ENCODE results near the gene TYK2. TPM values are rescaled to one million over a fixed set of nuclear protein-coding genes. Genes with fewer than 3 reads are reported as not detected.

Gene TYK2
- total and polyA plus RNA-seq, 4 donors, result 102 to 175 (median 150) TPM

GRCh38 chr19:10419200-10419645, 38.9 kb upstream of the TYK2 start:
- Histone ChIP-seq H3K4me1 (ENCODE audit: control insufficient read depth in 5 of 5, insufficient read depth in 5 of 5, low read length in 5 of 5) (peaks cover 0 to 17% (median 0%) of the 10 kb centered on the region in 5 donors), H3K9ac (ENCODE audit: insufficient read depth in 1 of 2, low read length in 2 of 2) (no peak overlapping the region), H3K36me3 (ENCODE audit: control insufficient read depth in 4 of 4, insufficient read depth in 4 of 4, low read length in 4 of 4) (no peaks in the 10 kb centered on the region), H3K9me3 (ENCODE audit: control insufficient read depth in 4 of 4, insufficient read depth in 3 of 4, low read length in 3 of 4) (peaks cover 0 to 4% (median 0%) of the 10 kb centered on the region in 4 donors), H3K4me3 (no peak overlapping the region), H3K27me3 (ENCODE audit: control insufficient read depth in 3 of 3, insufficient read depth in 3 of 3, low read length in 2 of 3) (peaks cover 0 to 82% (median 72%) of the 10 kb centered on the region in 3 donors), H3K27ac (ENCODE audit: low read depth in 1 of 2, low read length in 1 of 2) (no peak overlapping the region)
- ATAC-seq (ENCODE audit: insufficient read depth, low FRiP score) (no peak), DNase-seq (no peak)
- WGBS, 2 donors, result 1 to 3% methylated on average over 31 to 40 of the region's 40 CpGs
- TF ChIP-seq, protein P1, sequence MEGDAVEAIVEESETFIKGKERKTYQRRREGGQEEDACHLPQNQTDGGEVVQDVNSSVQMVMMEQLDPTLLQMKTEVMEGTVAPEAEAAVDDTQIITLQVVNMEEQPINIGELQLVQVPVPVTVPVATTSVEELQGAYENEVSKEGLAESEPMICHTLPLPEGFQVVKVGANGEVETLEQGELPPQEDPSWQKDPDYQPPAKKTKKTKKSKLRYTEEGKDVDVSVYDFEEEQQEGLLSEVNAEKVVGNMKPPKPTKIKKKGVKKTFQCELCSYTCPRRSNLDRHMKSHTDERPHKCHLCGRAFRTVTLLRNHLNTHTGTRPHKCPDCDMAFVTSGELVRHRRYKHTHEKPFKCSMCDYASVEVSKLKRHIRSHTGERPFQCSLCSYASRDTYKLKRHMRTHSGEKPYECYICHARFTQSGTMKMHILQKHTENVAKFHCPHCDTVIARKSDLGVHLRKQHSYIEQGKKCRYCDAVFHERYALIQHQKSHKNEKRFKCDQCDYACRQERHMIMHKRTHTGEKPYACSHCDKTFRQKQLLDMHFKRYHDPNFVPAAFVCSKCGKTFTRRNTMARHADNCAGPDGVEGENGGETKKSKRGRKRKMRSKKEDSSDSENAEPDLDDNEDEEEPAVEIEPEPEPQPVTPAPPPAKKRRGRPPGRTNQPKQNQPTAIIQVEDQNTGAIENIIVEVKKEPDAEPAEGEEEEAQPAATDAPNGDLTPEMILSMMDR (IDR thresholded peaks at IDR 0.05; ENCODE audit: control extremely low read depth, extremely low read depth), result no peak

DNA sequence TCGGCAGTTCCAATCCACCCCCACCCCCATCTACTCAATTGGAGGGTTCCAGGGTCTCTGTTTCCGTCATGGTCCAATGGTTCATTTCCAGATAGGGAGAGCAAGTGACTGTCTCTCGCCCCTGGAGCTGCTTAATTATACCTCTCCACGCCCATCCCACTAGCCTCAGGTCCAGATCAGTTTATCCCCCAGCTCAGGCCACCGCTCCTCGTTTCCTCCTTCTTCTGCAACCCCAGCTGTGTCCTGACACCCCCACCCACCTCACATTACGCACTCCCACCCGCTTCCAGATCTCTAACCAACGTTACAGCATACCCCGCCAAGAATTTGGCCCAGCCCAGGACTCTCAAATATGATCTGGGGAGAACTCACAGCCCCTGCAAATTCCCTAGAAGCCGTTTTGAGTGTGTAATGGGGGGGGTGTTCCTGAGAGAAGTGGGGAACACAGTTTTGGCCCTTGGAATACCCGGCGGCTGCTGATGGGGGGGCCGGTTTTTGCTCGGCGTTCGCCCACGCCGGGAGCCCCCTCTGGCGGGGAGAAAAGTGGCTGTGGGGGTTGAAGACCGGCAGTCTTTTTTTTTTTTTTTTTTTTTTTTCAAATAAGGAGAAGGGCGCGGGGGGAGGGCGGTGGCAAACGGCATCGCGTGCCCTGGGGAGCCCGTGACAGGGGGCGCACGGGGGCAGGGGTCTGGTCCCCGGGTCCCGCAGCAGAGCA, 38.3 kb upstream of the TYK2 start:
- H3K27me3 ChIP-seq (ENCODE audit: control insufficient read depth in 3 of 3, insufficient read depth in 3 of 3, low read length in 2 of 3), result peaks cover 0 to 76% (median 69%) of the 10 kb centered on the region in 3 donors
- peaks cover 0 to 17% (median 0%) of the 10 kb centered on the region in 5 donors for H3K4me1 ChIP-seq (ENCODE audit: control insufficient read depth in 5 of 5, insufficient read depth in 5 of 5, low read length in 5 of 5)

GRCh38 chr19:10418235-10418484, 37.8 kb upstream of the TYK2 start:
- H3K36me3 ChIP-seq (ENCODE audit: control insufficient read depth in 4 of 4, insufficient read depth in 4 of 4, low read length in 4 of 4), result no peaks in the 10 kb centered on the region
- peaks cover 0 to 72% (median 64%) of the 10 kb centered on the region in 3 donors for H3K27me3 ChIP-seq (ENCODE audit: control insufficient read depth in 3 of 3, insufficient read depth in 3 of 3, low read length in 2 of 3)
- no peak overlapping the region for H3K27ac ChIP-seq (ENCODE audit: low read depth in 1 of 2, low read length in 1 of 2)
- H3K4me3 ChIP-seq, result no peak overlapping the region
- peaks cover 0 to 17% (median 0%) of the 10 kb centered on the region in 5 donors for H3K4me1 ChIP-seq (ENCODE audit: control insufficient read depth in 5 of 5, insufficient read depth in 5 of 5, low read length in 5 of 5)
- TF ChIP-seq, protein P1 (IDR thresholded peaks at IDR 0.05; ENCODE audit: control extremely low read depth, extremely low read depth), result no peak
- no peak for DNase-seq
- ATAC-seq (ENCODE audit: insufficient read depth, low FRiP score), result no peak
- H3K9ac ChIP-seq (ENCODE audit: insufficient read depth in 1 of 2, low read length in 2 of 2), result no peak overlapping the region
- H3K9me3 ChIP-seq (ENCODE audit: control insufficient read depth in 4 of 4, insufficient read depth in 3 of 4, low read length in 3 of 4), result peaks cover 0 to 4% (median 0%) of the 10 kb centered on the region in 4 donors
- WGBS, 2 donors, result 3 to 8% methylated on average over 3 of the region's 3 CpGs

More for the DNA sequence above, 38.3 kb upstream of the TYK2 start:
- DNase-seq, result peak in 2 of 3 donors; percentile 22 to 43
- ATAC-seq (ENCODE audit: insufficient read depth, low FRiP score), result no peak
- TF ChIP-seq, protein P1 (IDR thresholded peaks at IDR 0.05; ENCODE audit: control extremely low read depth, extremely low read depth), result no peak
- no peak overlapping the region for H3K4me3 ChIP-seq
- WGBS, 2 donors, result 2 to 4% methylated on average over 24 to 32 of the region's 32 CpGs
- H3K36me3 ChIP-seq (ENCODE audit: control insufficient read depth in 4 of 4, insufficient read depth in 4 of 4, low read length in 4 of 4), result no peaks in the 10 kb centered on the region
- no peak overlapping the region for H3K9ac ChIP-seq (ENCODE audit: insufficient read depth in 1 of 2, low read length in 2 of 2)
- H3K9me3 ChIP-seq (ENCODE audit: control insufficient read depth in 4 of 4, insufficient read depth in 3 of 4, low read length in 3 of 4), result peaks cover 0 to 4% (median 0%) of the 10 kb centered on the region in 4 donors
- H3K27ac ChIP-seq (ENCODE audit: low read depth in 1 of 2, low read length in 1 of 2), result no peak overlapping the region

Data from lung (tissue), 12 donors.